Ramos (cell line): ENCODE data around the gene WBP2.
"Not testable (repeated sequence)": the region's sequence is repeated elsewhere in the genome, so short reads cannot be mapped to it uniquely, and the experiment has no call there.

Source experiments
- in situ Hi-C: fragments of 300-500 bp; cut with MboI; formaldehyde crosslinking; loops from one replicate; pipeline ENCODE4 v1.14.3; 2022; ENCODE audit warnings: low sequenced_read_pairs; ENCODE audit not compliant: unreplicated experiment

WBP2 gene

DNA sequence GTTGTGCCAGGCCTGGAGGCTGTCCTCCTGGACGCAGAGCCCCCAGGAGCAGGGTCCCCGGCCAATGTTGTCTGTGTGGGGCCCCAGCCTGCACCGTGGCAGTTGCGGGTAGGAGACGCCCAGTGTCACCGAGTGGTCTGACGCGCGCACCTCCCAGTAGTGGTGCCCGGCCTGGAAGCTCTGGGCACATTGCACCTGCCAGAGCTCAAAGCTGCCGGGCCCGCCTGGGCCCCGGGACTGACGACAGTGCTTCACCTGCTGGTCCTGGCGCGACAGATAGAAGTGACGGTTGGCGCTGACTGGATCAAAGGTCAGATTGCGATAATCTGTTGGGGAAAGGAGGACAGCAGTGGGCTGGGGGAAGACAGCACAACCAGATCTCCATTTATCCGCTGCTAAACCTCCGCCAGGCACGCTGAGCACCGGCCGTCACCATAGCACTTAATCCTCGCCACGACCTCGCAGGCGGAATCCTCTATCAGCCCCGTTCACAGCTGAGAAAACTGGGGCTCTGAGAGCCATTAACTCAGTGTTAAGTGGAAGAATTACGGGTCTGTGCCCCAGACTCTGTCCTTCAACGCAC is 36.0 kb upstream of the WBP2 start:
- in situ Hi-C loops: no loop called here

DNA sequence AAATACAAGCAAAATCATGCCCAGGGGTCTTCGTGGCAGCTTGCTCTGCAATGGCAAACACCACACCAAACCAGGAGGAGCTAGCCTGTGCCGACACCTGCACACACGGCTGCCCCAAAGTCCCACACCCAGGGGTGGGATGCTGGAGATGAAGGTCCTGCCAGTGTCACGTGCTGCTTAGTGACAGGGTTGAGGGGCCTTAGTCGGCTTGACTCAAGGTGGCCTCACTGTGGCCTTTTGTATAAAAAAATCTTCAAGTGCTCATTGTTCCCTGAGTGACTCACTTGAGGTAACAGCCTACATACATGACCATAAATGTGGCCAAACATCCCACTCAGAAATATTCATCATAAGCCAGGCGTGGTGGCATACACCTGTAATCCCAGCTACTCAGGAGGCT is 34.3 kb upstream of the WBP2 start:
- in situ Hi-C loops: no loop called here

DNA sequence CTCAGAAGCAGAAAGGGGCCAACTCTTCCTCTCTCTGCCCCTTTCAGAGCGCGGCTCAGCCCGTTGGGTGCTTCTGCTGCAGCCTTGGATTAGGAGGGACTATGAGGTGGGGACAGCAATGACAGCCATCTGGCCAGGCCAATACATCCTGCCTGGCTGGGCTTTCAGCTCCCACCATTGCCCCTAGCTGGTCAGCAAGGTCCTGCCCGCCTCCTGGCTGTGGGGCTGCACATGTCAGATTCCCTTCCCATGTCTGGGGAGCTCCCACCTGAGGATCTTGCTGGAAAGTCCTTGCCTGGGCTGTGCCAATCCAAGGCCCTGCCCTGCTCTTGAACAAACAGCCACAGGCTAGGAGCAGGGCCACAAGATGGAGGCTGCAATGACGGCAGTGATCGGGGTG is 33.3 kb upstream of the WBP2 start:
- in situ Hi-C loops: no loop called here

DNA sequence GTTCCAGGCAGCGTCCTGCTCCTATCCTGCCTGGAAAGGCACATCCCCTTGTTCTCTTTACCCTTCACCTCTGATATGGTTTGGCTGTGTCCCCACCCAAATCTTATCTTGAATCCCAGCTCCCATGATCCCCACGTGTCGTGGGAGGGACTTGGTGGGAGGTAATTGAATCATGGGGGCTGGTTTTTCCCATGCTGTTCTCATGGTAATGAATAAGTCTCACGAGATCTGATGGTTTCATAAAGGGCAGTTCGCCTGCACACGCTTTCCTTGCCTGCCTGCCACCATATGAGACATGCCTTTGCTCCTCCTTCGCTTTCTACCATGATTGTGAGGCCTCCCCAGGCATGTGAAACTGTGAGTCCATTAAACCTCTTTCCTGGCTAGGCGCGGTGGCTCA is 30.7 kb upstream of the WBP2 start:
- in situ Hi-C loops: not testable (repeated sequence)

DNA sequence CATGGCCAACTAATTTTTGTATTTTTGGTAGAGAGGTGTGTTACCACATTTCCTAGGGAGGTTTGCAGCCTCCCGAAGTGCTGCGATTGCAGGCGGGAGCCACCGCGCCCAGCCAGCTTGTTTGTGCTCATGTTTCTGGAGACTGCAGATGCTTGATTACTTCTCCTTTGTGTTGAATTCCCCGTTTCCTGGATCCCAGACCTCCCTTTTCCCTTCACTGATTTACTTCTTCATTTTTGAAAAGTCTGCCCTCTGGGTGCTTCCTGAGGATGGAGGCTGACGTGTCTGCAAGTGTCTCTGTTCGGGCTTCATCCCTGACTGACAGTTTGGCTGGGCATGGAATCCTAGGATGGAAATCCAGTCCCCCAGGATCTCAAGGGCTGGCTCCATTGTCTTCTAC is 30.3 kb upstream of the WBP2 start:
- in situ Hi-C loops: no loop called here

DNA sequence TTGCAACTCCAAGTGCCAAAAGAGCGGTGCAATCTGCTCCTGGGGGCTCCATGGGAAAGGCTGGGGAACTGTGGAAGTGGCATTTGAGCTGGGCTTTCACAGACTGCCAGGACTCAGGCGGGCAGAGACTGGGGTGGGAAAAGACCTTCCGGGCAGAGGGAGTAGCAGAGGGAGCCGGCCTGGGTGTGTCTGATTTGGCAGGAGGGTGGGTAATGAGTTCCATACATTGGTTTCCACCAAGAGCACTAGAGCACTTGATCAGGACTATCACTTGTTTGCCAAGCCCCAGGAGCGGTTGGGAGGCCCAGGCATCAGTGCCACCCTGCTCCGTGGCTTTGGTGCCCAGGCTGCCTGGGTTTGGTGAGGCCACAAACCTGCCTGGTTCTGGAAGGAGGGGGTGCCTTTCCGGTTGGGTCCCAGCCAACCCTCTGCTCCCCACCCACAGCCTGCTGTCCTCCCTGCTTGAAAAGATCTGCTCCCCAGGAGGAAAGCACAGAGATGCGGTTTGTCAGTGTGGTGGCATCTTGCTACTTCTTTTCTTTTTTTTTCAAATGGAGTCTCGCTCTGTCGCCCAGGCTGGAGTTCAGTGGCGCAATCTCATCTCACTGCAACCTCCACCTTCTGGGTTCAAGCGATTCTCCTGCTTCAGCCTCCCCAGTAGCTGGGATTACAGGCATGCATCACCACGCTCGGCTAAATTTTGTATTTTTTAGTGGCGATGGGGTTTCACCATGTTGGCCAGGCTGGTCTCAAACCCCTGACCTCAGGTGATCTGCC is 26.7 kb upstream of the WBP2 start:
- in situ Hi-C loops: no loop called here

DNA sequence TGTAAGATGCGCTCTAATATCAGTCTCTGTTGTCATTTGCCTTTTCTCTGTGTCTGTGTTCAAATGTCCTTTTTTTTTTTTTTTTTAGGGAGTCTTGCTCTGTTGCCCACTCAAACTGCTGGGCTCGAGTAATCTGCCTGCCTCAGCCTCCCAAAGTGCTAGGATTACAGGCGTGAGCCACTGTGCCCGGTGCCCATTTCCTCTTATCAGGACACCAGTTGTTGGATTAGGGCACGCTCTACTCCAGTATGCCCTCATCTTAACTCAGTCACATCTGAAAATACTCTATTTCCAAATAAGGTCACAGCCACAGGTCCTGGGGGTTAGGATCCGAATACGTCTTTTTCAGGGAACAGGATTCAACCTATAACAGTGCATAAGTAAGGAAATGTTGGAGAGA is 25.1 kb upstream of the WBP2 start:
- in situ Hi-C loops: no loop called here

DNA sequence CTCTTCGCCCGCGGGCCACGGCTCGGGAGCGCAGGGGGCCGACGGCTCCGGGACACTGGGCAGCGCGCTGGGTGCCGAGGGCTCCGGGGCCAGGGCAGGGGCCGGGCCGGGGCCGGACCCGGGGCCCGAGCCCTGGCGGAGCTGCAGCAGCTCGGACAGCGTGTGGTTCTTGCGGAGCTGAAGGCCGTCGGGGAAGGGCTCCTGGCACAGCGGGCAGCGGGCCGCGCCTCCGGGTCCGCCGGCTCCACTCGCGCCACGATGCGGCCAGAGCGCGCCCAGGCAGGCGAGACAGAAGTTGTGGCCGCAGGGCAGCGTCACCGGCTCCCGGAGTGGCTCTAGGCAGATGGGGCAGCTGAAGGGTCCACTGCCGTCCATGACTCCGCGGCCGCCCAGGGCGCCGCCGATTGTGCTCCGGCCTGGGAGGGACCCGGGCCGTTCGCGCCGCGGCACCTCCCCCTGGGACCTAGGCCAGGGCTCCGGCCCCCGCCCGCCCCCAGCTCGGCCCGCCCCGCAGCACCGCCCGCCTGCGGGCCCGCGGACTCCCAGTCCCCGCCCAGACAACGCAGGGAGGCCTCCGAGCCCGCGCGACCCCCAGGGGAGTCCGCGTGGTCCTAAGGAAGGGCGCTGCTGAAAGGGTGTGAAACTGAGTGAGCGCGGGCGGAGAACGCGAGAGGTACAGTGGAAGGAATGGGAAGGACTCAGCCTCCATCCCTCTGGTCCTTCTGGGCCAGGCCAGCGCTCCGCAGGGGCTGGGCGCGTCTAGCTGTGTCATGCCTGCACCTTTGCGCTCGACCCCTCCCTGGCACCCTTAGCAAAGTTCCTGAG is 23.3 kb upstream of the WBP2 start, which contains the start of gene TRIM47:
TSS of gene TRIM47 (minus strand) at position 408 of the 825 bp plus-strand sequence. CDS start at position 375, 33 bp downstream.
- in situ Hi-C loops: no loop called here

DNA sequence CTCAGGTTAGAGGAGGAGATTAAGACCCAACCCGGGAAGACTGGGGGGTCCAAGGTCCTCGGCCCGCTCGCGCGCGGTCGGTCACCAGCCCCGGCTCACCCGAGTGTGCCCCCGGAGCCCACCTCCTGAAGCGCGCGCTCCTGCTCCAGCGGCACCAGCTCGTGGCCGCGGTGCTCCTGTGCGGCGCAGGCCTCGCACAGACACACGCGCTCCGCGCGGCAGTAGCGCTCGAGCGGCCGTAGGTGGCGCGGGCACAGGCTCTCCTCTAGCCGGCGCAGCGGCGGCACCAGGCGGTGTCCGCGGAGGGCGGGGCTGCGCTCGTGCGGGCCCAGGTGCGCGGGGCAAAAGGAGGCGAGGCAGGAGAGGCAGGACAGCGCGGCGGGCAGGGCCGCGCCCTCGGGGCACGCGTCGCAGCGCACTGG is 22.6 kb upstream of the WBP2 start:
- in situ Hi-C loops: no loop called here

DNA sequence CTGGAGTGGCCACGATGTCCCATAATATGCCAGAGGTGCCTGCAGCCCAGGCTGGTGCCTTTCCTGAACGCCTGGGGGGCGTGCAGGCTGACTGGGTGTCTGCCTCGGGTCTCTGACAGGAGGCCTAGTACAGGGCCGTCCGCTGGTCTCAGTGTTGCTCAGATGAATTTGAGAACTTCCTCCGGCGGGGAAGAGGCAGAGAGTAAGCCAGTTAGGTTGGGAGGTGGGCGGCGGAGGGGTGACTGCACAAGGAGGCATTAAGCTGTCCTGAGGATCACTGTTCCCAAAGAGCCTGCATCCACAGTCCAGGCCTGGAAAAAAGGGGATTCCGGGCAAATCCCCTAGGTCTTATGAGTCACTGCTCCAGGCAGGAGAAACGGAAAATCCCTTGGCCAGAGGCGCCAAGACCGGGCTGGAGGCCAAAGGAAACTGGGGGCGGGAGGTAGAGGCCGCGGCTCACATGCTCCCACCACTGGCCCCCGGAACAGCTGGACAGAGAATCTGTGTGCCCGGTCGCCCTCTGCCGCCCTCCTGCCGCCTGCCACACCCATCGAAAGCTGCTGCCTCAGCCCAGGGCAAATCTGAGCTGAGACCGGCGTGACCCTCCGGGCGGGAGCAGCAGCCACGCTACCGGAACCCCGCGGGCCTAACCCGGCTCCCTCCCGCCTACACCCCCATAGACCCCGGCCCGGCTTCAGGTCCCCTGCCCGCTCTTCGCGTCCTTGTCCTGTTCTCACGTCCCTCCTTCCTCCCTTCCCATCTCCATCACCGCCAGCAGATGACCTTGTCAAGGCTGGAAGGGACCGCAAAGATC is 22.0 kb upstream of the WBP2 start:
- in situ Hi-C loops: no loop called here

DNA sequence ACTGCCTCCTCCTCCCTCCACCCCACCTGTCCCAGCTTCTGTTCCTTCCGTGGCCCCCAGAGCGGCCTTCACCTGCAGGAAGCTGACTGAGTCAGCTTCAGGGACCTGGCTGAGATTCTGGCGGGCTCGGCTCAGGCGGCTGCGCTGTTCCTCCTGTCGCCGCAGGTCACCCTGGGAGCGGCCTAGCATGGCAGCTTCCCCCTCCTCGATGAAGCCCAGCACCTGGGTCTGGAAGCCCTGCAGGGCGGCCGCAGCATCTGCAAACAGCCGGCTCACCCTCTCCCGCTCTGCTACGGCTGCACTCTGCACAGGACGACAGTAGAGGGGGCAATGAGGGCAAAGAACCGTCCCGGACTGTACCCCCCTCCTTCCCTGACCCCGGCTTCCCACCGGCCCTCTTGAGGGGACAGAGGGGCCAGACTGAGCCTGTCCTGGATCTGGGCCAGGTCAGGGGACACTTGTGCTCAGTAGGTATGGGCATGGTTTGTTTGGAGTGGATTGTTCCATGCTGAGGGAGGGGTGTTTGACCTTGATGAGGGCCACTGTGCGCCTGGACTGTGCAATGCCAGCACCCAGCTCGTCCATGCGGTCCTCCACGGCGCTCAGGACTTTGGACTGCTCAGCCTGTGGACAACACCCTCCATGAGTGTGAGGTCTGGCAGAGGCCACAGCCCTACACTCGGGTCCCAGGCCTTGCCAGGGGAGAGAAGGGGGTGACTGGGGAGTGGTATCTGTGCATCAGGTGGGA is 21.2 kb upstream of the WBP2 start:
- in situ Hi-C loops: no loop called here

DNA sequence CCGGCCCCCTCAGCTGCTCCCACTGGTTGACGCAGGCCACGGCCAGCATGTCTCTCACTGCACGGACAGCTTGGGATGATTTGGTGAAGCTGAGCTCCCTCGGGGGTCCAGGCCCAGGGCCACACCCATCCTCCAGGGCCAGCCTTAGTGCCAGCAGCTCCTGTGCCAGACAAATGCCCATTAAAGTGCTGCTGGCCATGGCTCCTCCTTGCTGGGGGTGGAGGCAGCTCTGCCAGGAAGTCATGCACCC is 20.7 kb upstream of the WBP2 start:
- in situ Hi-C loops: no loop called here

DNA sequence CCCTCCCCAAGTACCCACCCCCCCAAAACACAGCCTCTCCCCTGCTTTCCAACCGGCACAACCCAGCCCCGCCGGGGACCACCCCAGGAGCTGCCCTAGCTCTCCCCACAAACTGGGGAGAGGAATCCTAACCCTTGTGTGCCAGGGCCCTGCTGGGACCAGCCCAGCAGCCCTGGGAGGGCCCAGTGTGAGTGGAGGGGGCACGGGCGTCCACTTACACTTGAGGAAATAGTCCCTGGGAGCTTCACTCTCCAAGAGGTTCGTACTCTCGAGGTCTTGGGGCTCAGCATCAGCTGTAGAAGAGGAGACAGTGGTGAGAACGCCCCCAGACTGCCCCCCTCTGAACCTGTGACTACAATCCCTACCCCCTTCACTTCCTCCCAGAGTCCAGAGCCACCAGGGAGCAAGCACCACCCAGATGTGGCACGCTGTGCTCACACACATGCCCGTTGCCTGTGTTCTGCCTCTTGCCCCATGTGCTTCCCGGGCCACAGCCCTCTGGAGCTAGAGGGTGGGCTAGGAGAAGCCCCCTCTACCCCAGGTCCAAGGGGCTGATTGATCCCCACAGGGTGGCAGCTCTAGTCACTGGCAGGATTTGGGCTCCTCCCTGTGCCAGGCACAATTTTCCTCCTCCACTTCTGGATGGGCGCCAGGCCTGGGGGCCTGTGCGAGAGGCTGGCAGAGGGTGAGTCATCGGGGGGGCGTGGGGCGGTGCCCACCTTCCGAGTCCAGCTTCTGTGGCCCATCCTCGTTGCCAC is 20.2 kb upstream of the WBP2 start:
- in situ Hi-C loops: no loop called here

DNA sequence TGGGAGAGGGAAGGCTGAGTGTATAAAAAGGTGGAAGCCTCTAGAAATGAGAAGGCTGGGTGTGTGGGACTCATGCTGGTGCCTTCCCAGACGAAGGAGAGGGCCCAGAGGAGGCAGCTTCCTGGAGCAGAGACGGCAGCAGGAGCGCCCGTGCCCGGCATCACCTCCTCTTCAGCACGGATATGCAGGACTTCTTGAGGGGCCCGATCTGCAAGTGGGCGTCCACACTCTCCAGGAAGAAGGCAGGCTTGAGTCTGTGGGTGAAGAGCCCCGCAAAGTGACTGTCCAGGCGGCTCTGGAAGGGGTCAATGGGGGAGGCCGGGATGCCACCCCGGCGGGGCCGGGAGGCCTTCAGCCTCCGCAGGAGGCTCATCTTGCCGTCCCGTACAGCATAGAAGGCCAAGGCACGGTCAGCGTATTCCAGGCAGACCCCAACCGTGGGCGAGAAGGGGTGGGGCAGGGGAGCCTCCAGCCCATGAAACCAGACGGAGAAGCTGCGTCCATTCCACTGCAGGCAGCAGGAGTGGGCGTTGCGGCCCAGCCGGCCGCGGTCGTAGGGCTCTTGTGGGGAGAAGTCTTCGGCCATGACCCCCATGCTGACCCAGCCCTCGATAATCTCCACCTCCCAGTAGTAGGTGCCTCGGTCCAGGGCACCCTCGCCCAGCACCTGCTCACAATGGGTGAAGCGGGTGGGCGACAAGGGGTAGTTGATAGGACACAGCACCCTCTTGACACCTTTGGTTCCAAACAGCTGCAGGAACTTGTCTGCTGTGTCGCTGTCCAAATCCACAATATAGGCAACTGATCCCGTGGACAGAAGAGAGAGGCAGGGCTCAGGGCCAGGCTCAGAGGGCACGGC is 19.4 kb upstream of the WBP2 start:
- in situ Hi-C loops: no loop called here

DNA sequence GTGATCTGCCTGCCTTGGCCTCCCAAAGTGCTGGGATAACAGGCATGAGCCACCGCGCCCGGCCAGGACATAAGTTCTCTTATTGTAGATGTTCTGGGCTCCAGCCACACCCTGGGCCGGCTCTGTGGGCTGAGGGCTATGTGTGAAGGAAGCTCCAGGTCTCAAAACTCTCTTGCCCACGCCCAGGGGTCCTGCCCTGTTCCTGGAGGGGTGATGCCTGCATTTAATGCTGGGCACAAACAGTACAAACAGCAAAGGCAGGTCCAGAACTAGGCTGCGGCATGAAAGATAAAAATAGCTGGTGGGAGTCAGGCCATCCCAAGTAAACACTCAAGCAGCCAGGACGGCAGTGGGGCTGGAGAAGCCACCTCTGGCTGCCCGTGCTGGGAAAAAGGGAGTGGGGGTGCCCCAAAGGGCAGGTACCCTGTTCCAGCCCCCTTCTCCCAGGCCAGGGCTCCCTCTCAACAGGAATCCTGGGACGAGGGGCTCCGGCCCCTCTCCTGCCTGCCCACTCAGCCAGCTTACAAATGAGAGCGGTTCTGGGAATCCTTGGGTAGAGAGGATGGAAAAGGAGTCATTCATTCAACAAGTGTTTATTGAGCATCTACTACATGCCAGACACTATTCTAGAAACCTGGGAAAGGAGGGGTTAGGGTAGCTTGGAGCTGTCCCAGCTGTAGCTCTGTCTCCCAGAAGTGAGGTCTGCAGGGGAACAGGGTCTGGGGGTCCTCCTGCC is 18.6 kb upstream of the WBP2 start:
- in situ Hi-C loops: no loop called here

DNA sequence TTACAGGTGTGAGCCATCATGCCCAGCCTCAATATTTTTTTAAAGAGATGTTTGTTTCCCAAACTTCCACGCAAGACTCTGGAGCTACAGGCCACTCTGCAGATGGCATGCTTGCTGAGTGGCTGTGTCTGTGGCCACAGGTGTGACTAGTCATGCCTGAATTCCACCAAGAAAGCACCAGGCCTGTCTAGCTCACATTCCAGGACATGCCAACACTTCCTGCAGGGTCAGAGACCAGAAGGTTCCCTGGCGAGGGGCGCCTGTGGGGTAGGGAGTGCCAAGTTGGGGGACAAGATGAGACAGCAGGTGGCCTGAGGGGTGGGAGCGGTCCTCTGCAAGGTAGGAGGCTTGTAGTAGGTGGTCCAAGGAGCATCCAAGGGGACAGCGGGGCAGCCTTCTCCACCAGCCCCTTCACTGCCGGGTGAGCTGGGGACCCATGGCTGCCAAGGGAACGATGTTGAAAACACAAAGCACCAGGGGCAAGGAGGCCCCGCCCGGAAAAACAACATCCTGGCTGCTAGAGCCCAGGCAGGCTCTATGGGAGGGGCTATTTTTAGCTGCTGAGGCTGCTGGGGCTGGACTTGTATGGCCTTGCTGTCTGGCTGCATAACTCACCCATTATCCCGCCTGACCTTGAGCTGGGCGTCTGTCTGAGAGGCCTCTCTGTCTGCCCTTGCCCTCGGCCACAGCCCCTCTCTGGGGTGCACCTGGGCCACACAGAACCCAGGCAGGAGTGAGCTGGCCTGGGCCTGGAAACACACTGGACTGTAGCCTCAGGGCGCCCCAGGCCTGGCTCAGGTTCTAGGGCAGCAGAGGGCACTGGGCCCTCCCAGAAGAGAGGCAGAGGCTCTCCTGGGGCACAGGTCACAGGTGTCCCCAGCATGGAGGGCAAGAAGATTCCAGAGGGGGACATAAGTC is 17.6 kb upstream of the WBP2 start:
- in situ Hi-C loops: no loop called here

DNA sequence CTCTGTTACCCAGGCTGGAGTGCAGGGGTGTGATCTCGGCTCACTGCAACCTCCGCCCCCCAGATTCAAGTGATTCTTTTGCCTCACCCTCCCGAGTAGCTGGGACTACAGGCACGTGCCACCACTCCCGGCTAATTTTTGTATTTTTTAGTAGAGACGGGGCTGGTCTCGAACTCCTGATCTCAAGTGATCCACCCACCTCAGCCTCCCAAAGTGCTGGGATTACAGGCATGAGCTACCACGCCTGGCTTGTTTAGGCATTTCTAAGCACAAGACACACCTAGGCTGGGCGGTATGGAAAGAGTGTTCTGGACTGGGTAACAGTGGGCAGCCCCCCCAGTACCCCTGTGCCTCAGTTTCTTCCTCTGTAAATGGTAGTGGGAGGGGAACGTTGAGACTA is 15.1 kb upstream of the WBP2 start:
- in situ Hi-C loops: not testable (repeated sequence)
